GM18520 (cell line): ENCODE results near the gene LSM2.
A peak's percentile ranks its signal among the peaks of the same experiment; 100 is the strongest.
"Not testable (repeated sequence)": the region's sequence is repeated elsewhere in the genome, so short reads cannot be mapped to it uniquely, and the experiment has no call there.

Source experiments
- ATAC-seq: cut with Tn5 transposase; IDR thresholded peaks from one replicate; pipeline ENCODE4 v1.9.1; 2021; ENCODE audit not compliant: unreplicated experiment

The LSM2 gene

GRCh38 chr6:31799781-31800180 is 7.0 kb downstream of the LSM2 start:
- no peak for ATAC-seq

- ATAC-seq: no peak
These were observed 9.2 kb downstream of the LSM2 start for GRCh38 chr6:31797588-31797987.

GRCh38 chr6:31796993-31797385 is 9.8 kb downstream of the LSM2 start:
- ATAC-seq: no peak

- peak; percentile 79 for ATAC-seq
These were observed 11.0 kb downstream of the LSM2 start, which contains the start of gene VARS1 for GRCh38 chr6:31795616-31796298. Gene VARS1, minus strand, starts transcription at chr6:31795752. Its CDS starts 535 bp downstream, at chr6:31795217.

GRCh38 chr6:31794866-31795615 is 11.7 kb downstream of the LSM2 start:
- ATAC-seq: no peak

- no peak for ATAC-seq
These were observed 12.4 kb downstream of the LSM2 start for GRCh38 chr6:31794294-31794865.

GRCh38 chr6:31793927-31794245 is 12.9 kb downstream of the LSM2 start:
- ATAC-seq: not testable (repeated sequence)

- no peak for ATAC-seq
These were observed 14.0 kb downstream of the LSM2 start for GRCh38 chr6:31792761-31793171.

GRCh38 chr6:31792090-31792374 is 14.7 kb downstream of the LSM2 start:
- ATAC-seq: no peak

GRCh38 chr6:31791324-31792089 is 15.3 kb downstream of the LSM2 start:
- ATAC-seq: no peak

GRCh38 chr6:31785475-31785874 is 21.3 kb downstream of the LSM2 start:
- no peak for ATAC-seq

- ATAC-seq: no peak
These were observed 22.5 kb downstream of the LSM2 start for GRCh38 chr6:31784098-31784925.

GRCh38 chr6:31782126-31782855 is 24.5 kb downstream of the LSM2 start:
- no peak for ATAC-seq

- ATAC-seq: no peak
These were observed 25.3 kb downstream of the LSM2 start for GRCh38 chr6:31781244-31782125.

GRCh38 chr6:31780507-31781243 is 26.1 kb downstream of the LSM2 start:
- ATAC-seq: no peak

GRCh38 chr6:31779908-31780307 is 26.9 kb downstream of the LSM2 start:
- no peak for ATAC-seq

- no peak for ATAC-seq
These were observed 27.5 kb downstream of the LSM2 start for GRCh38 chr6:31778999-31779885.

- ATAC-seq: no peak
These were observed 28.6 kb downstream of the LSM2 start for GRCh38 chr6:31778193-31778592.
